ENCODE data around the gene NCBP3.
A peak's percentile ranks its signal among the peaks of the same experiment; 100 is the strongest.

Gene NCBP3

GRCh38 chr17:3780986-3781385 lies 65.1 kb downstream of the NCBP3 start:
- DNase-seq: no peak

- DNase-seq: no peak
Measured at GRCh38 chr17:3777366-3778120, 68.5 kb downstream of the NCBP3 start.

DNA sequence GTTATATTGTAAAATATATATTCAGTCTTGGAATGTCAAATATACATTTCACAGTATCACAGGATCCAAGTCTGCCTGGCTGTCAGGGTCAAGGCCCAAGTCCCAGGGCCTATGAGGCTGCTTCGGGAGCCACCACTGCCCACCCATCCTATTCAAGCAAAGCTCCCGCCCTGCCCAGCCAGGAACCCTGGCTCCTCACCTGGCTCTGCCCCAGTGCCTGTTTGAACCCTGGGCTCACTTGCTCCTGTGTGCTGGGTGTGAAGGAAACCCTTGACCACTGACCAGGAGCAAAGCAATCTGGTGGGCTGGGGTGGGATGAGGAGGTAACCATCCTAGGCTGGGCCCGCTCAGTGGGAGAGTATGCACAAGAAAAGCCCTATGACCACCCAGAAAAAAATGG lies 72.1 kb downstream of the NCBP3 start:
- no peak for DNase-seq

DNA sequence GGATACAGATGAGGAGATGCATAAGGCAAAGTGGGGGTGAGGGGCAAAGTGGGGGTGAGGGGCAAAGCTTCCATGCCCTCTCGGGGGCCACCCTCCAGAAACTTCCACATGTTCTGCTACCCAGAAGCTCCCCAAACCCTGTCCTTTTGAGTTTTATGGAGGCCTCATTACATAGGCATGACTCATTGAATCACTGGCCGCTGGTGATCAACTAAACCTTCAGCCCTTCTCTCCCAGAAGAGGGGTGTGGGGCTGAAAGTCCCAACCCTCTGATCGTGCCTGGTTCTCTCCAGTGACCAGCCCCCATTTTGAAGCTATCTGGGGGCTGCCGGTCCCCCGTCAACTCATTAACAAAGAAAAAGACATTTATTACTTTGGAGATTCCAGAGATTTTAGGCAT lies 72.5 kb downstream of the NCBP3 start:
- no peak for DNase-seq

- DNase-seq: no peak
Measured at GRCh38 chr17:3772764-3773163, 73.3 kb downstream of the NCBP3 start.

DNA sequence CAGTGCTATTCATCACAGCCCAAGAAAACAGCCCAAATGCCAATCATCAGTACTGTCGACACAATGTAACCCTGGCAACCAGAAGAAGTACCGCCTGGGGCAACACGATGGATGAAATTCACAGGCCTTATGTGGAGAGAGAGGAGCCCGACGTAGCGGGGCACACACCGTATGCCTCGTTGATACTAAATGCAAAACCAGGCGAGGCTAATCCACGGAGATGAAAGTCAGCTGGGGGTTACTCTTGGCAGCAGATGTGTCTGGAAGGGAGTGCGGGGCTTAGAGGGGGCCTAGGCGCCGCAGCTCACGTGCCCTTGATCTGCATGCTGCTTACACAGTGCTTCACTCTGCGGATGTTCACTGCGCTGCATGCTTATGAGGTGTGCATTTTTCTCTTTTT lies 74.9 kb downstream of the NCBP3 start:
- DNase-seq: no peak

GRCh38 chr17:3770466-3770865 lies 75.6 kb downstream of the NCBP3 start:
- no peak for DNase-seq

GRCh38 chr17:3768769-3769168 lies 77.3 kb downstream of the NCBP3 start:
- DNase-seq: no peak

DNA sequence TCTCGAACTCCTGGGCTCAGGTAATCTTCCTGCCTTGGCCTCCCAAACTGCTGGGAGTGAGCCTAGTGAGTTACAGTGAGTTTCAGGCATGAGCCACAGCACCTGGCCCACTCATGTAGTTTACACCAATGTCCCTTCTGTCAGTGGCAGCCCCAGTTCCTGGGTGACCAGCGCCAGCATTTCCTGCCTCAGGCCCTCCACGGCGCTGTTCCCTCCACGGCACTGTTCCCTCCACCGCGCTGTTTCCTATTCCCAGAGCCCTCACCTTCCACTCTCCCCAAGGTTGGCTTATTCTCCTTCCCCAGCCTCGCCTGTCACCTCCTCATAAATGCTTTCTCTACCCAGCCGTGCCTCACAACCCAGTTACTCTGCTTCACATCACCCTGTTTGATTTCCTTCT lies 77.7 kb downstream of the NCBP3 start:
- DNase-seq: no peak

GRCh38 chr17:3766779-3767178 lies 79.3 kb downstream of the NCBP3 start:
- no peak for DNase-seq

DNA sequence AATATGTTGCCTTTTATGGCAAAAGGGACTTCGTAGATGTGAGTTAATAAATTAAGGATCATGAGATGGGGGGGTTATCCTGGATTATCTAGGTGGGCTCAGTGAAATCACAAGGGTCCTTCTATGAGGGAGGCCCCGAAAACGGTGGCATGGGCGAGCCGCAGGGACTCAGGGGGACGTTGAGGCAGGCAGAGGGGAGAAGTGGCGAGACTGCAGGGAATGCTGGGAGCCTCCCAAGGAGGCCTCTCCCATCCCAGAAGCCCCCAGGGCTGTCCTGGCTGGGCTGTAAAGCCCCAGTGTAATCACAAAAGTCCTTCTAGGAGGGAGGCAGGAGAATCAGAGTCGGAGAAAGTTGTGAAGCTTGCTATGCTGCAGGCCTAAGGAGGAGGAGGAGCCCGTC lies 80.1 kb downstream of the NCBP3 start:
- no peak for DNase-seq

GRCh38 chr17:3763777-3764170 lies 82.3 kb downstream of the NCBP3 start:
- no peak for DNase-seq

DNA sequence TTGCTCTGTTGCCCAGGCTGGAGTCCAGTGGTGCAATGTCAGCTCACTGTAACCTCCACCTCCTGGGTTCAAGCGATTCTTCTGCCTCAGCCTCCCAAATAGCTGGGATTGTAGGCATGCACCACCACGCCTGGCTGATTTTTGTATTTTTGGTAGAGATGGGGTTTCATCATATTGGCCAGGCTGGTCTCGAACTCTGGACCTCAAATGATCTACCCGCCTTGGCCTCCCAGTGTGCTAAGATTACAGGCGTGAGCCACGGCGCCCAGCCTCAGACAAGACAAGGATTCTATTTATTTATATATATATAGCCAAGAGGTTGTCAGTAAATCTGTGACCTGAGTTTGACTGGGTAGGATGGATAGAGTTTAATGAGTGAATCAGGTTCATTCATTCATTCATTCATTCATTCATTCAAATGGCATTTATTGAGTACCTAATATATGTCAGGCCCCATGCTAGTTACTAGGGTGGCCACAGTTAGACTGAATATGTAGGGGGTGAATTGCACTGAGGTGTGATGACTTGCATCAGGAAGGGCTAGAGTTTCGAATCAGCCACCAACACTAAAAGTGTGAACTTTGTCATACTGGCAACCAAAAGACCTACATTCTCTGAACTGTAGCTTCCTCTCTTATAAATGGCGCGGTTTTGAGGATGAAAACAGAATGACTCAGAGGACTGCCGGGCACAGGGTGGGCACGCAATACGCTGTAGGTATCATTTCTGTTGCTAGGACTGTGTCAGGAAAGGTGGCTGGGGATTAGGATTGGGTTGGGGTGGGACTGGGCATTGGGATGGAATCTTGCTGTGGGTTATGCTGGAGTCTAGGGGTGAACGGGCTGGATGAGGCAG lies 82.9 kb downstream of the NCBP3 start:
- DNase-seq: no peak

DNA sequence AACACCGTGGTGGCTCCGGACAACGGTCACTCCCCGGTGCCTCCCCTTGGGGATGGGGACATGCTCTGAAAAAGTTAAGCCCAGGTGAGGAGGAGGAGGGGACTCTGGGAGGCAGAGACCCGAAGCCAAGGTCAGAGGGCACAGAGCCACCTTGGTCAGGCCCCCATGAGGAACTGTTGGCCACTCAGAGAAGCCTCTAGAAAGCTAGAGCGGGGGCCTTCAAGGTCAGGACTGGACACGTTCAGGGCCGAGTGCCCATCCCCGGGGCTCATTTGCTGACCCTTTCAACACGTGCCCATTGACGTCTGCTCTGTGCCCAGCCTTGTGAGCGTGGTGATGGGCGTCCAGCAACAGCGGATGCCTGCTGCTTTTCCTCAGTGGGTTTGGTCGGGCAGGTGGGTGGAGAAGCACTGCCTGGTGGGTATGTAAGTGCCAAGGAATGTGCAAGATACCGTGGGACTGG lies 84.1 kb downstream of the NCBP3 start:
- no peak for DNase-seq

- no peak for DNase-seq
Measured at GRCh38 chr17:3761036-3761917, 84.8 kb downstream of the NCBP3 start.

DNA sequence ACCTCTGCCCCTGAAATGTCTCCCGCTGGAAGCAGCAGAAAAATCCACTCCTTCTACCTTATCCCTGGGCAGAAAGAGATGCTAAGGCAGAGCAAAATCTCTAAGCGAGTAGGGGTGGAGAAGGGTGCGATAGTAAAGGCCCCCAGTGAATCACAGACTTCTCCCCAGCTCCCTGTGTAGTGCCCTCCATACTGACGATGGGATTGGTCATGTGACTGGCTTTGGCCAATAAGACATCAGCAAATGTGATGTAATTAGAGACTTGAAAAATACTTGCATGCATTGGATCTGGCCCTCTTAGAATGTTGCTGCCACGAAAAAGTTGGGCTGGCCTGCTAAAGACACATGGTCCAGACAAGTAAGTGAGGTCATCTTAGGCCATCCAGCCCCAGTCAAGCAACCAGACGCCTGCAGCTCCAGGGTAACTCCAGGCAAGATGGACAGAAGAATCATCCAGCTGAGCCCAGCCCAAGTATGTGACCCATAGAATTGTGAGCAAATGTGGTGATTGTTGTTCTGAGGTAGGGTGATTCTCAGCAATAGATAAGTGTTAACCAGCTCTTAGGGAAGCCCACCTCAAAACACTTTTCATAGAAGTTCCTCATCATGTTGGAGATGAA lies 86.3 kb downstream of the NCBP3 start:
- no peak for DNase-seq

GRCh38 chr17:3755335-3756030 lies 90.6 kb downstream of the NCBP3 start:
- peak; percentile 49 for DNase-seq

- peak; percentile 97 for DNase-seq
Measured at GRCh38 chr17:3754458-3755334, 91.3 kb downstream of the NCBP3 start.

GRCh38 chr17:3754066-3754457 lies 92.0 kb downstream of the NCBP3 start:
- DNase-seq: no peak

DNA sequence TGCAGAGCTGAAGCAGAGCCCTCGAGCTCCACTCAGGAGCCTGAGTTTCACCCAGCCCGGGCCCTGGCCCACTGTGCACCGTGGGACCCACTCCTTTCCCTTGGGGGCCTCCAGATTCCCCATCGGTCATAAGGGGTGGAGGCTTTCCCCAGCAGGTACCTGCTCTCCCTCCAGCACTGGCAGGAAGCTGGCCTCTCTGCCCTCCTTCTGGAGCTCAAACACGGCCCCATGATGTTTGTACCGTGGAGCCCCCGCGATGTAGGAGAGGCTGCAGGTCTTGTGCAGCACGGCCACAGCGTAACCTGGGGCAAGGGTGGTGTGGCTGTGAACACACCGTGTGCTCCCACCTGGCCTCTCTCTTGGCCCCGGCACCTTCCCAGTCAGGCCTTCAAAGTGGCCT lies 92.4 kb downstream of the NCBP3 start:
- DNase-seq: no peak

All from NCI-H2171 treated with DMSO at 0.1 percent for 48 hours (cell line).